ENCODE results near the gene PSMD12. TPM values are rescaled to one million over a fixed set of nuclear protein-coding genes. Genes with fewer than 3 reads are reported as not detected.

The PSMD12 gene
- total RNA-seq, 2 experiments from 2014 or later, result 80.9 to 89.1 TPM

DNA sequence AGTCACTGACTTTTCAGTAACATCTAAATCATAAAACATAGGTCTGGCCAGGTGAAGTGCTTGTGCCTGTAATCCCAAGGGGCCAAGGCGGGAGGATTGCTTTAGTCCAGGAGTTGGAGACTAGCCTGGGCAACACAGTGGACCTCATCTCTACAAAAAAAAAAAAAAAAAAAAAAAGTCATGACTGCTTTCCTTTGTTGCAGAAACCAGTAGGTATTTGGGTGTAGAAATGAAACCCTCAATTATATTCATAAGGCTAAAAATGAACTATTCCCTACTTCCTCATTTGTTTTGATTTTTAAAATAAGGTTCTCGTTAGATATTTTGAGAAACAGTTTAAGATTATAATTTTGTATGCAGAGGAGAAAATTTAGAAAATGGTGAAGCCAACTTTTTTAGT lies 36.7 kb upstream of the PSMD12 start:
- Mint-ChIP-seq H3K27me3 (no peaks in the 10 kb centered on the region), H3K9me3 (no peaks in the 10 kb centered on the region), H3K4me1 (ENCODE audit: low read depth) (peaks cover 80% of the 10 kb centered on the region), H3K27ac (peak overlapping the region; percentile 90), H3K4me3 (peak overlapping the region; percentile 54), H3K36me3 (ENCODE audit: low read depth) (peaks cover 28% of the 10 kb centered on the region)
- intact Hi-C loops (cut with micrococcal nuclease), result no loop called here
- CTCF ChIA-PET, result no interaction called here
- ATAC-seq (no peak), DNase-seq (no peak)
- TF ChIP-seq, protein P1, sequence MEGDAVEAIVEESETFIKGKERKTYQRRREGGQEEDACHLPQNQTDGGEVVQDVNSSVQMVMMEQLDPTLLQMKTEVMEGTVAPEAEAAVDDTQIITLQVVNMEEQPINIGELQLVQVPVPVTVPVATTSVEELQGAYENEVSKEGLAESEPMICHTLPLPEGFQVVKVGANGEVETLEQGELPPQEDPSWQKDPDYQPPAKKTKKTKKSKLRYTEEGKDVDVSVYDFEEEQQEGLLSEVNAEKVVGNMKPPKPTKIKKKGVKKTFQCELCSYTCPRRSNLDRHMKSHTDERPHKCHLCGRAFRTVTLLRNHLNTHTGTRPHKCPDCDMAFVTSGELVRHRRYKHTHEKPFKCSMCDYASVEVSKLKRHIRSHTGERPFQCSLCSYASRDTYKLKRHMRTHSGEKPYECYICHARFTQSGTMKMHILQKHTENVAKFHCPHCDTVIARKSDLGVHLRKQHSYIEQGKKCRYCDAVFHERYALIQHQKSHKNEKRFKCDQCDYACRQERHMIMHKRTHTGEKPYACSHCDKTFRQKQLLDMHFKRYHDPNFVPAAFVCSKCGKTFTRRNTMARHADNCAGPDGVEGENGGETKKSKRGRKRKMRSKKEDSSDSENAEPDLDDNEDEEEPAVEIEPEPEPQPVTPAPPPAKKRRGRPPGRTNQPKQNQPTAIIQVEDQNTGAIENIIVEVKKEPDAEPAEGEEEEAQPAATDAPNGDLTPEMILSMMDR (IDR thresholded peaks at IDR 0.05), result no peak
- POLR2A ChIA-PET, result interaction anchor here (1.2 to 1.4 kb wide), 4 partner anchors 10 to 40 kb away, joined by 3 to 6 read pairs (median 4); no protein-coding TSS in a partner anchor

DNA sequence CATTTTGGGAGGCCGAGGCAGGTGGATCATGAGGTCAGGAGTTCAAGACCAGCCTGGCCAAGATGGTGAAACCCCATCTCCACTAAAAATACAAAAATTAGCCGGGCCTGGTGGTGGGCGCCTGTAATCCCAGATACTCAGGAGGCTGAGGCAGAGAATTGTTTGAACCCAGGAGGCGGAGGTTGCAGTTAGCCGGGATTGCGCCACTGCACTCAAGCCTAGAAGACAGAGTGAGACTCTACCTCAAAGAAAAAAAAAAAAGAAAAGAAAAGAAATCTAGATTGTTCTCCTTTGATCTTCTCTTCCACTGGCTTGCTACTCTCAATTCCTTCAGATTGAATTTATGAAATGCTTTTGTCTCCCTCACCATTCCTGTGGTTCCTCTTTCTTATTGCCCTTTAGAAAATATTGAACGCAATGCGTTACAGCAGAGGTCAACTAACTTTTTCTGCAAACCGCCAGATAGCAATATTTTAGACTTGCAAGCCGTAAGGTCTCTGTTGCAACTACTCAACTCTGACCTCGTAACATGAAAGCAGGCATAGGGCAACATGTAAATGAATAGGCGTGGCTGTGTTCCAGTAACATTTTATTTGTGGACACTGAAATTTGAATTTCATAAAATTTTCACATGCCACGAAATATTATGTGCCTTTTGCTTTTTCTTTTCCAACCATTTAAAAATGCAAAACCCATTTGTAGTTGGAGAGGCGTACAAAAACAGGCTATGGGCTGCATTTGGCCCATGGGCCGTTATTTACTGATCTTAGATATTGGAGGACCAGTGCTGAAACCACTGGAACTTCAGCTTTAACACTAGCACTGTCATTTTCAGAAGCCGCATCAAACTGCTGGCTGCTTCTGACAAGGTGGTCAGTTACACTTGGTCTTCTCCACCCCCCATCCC lies 35.5 kb upstream of the PSMD12 start:
- Mint-ChIP-seq H3K27me3 (no peaks in the 10 kb centered on the region), H3K36me3 (ENCODE audit: low read depth) (peaks cover 33% of the 10 kb centered on the region), H3K27ac (peak overlapping the region; percentile 90), H3K4me3 (peak overlapping the region; percentile 54), H3K9me3 (no peaks in the 10 kb centered on the region), H3K4me1 (ENCODE audit: low read depth) (peaks cover 81% of the 10 kb centered on the region)
- peak; percentile 37 for ATAC-seq
- TF ChIP-seq, protein P1 (IDR thresholded peaks at IDR 0.05), result no peak
- POLR2A ChIA-PET, result interaction anchor here (1.0 to 1.4 kb wide), 8 partner anchors 9 to 74 kb away, joined by 3 to 6 read pairs (median 4); partner anchors contain the start of gene PITPNC1
- CTCF ChIA-PET, result interaction anchor here (0.7 to 1.9 kb wide), 4 partner anchors 11 to 74 kb away, joined by 3 to 9 read pairs (median 4); partner anchors contain the start of gene PITPNC1
- no peak for DNase-seq
- intact Hi-C loops (cut with micrococcal nuclease), result no loop called here

DNA sequence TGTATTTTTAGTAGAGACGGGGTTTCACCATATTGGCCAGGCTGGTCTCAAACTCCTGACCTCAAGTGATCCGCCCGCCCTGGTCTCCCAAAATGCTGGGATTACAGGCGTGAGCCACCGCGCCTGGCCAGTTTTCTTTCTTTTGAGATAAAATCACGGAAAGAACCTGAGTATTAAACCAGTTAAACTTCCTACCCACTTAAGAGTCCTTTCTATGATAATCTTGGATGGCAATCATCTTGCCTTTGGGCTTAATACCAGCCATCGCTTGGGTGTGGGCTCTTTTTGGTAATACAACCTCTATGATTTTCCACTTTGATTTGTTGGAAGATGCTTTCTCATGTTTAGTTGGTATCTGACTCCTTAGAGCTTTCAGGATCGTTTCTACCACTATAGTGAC lies 34.7 kb upstream of the PSMD12 start:
- TF ChIP-seq, protein P1 (IDR thresholded peaks at IDR 0.05), result no peak
- DNase-seq (no peak), ATAC-seq (no peak)
- peaks cover 30% of the 10 kb centered on the region for H3K36me3 Mint-ChIP-seq (ENCODE audit: low read depth)
- peak overlapping the region; percentile 54 for H3K4me3 Mint-ChIP-seq
- no peaks in the 10 kb centered on the region for H3K27me3 Mint-ChIP-seq
- H3K9me3 Mint-ChIP-seq, result no peaks in the 10 kb centered on the region
- CTCF ChIA-PET, result interaction anchor here (1.4 to 1.9 kb wide), 3 partner anchors 10 to 75 kb away, joined by 3 to 9 read pairs (median 4); no protein-coding TSS in a partner anchor
- H3K27ac Mint-ChIP-seq, result peak overlapping the region; percentile 90
- intact Hi-C loops (cut with micrococcal nuclease), result no loop called here
- H3K4me1 Mint-ChIP-seq (ENCODE audit: low read depth), result peaks cover 75% of the 10 kb centered on the region
- POLR2A ChIA-PET, result interaction anchor here (1.1 to 1.4 kb wide), 3 partner anchors 24 to 77 kb away, joined by 3 to 4 read pairs (median 3); partner anchors contain the start of gene PITPNC1

DNA sequence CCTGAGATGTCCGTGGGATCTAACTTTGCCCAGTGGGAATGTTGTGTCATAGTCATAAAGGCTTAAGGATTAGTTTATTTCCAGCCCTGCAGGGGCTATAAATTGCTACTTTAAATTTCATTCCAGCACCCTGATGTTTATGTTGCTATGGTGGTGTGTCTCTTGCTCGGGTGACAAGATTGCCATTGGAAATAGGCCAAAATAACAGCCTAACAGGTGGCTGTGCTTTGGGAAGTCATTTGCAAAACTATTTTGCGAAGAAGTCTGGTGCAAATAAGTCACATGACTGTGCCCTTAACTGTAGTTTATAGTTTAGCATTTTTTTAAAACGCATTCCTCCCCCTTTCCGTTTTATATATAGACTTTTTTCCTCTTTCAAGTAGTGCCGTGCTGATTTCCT lies 33.8 kb upstream of the PSMD12 start:
- POLR2A ChIA-PET, result interaction anchor here (1.1 to 1.4 kb wide), 2 partner anchors 43 to 78 kb away, joined by 3 to 4 read pairs; no protein-coding TSS in a partner anchor
- Mint-ChIP-seq H3K27me3 (no peaks in the 10 kb centered on the region), H3K9me3 (no peaks in the 10 kb centered on the region), H3K4me3 (peak overlapping the region; percentile 54), H3K36me3 (ENCODE audit: low read depth) (peaks cover 30% of the 10 kb centered on the region), H3K27ac (peak overlapping the region; percentile 82), H3K4me1 (ENCODE audit: low read depth) (peaks cover 79% of the 10 kb centered on the region)
- intact Hi-C loops (cut with micrococcal nuclease), result no loop called here
- TF ChIP-seq, protein P1 (IDR thresholded peaks at IDR 0.05), result no peak
- CTCF ChIA-PET, result interaction anchor here (1.4 to 1.9 kb wide), 2 partner anchors 21 to 76 kb away, joined by 4 to 9 read pairs; no protein-coding TSS in a partner anchor
- ATAC-seq (no peak), DNase-seq (no peak)
